EH (cell line): Measurements from ENCODE around the gene SEBOX.

Experiments
- DNase-seq: peaks from one replicate; pipeline ENCODE4 v3.0.0-alpha.2; 2015; ENCODE audit warnings: low read depth

SEBOX gene

DNA sequence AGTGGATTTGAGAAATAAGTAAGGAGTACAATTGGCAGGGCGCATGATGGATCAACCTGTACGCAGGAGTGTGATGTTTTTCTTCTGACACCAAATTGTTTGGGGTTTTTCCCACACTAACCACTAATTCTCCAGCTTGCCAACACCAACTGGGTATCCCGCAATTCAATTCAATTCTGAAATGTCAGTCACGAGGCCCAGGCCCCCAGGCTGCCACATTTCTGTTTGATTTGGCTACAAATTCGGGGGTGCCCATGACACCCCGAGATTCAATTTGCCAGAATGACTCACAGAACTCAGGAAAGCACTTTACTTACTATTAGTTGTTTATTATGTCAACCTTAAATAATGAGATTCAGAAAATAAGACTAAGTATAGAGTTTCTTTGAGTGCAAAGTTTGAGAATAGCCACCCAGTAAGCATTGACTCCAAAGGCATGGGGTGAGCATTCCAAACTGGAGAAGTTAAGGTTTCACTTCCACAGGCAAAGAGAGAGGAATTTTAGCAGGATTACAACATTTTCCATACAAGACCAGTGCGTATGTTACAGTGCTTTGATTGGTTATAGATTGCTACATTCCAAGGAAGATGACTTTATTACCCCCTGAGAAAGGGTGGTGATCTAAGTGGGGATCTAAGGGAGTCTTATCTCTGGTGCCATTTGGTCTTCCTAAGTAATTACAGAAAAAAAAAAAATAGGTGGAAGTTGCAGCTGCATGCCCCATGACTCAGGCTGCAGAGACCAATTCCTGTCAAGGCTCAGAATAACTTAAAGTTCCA, 29.5 kb upstream of the SEBOX start:
- peak; percentile 75 for DNase-seq

DNA sequence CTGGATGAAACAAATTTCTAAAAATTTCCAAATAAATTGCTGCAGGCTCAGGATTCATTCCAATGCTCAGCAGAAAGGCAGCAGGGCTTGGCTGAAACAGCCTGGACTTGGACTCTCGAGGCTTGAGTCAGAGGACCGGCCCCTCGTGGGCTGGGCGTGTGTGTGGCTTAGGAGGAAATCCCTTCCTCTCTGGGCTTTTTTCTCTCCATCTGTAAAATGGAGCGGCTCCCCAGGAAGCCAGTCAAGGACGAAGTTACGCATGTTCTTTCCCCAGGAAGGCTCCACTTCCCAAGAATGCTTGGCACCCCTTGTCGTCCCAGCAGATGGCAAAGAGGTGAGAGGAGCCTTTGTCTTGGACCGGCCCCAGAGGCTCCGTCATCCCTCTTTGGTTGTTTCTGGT, 27.5 kb upstream of the SEBOX start:
- DNase-seq, result no peak

DNA sequence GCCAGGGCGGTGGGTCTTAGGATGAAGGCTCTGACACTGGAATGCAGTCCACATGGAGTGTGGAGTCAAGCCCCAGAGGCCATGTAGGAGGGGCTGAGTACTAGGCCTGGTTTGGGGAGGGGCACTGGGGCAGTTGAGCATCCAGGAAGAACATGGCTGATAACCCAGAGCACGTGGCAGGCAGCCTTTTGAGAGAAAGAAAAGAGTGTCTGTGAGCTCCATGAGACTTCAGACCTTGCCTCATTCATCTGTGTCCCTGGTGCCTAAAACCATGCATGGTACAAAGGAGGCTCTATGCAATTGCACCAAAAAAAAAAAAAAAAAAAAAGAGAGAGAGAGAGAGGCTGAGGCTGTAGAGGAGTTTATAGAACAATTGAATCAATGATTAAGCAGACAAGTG, 26.4 kb upstream of the SEBOX start:
- DNase-seq, result no peak

DNA sequence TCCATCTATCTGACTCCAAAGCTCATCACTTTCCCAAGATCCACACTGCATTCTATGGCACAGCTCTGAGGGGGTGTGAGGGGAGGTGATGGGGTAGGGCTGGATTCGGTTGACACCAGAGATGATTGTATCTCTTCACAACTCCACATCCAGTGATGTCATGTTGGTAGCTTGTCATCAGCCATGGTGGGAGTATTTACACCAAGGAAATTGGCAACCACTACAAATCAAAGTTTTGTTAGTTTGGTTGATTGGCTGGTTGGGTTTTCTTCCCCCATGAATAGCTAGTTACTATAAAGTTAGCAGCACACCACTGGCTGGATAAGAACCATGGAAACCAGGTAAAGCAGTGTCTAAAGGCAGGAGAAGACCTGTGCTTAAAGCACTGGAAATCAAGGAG, 26.0 kb upstream of the SEBOX start:
- DNase-seq, result no peak

DNA sequence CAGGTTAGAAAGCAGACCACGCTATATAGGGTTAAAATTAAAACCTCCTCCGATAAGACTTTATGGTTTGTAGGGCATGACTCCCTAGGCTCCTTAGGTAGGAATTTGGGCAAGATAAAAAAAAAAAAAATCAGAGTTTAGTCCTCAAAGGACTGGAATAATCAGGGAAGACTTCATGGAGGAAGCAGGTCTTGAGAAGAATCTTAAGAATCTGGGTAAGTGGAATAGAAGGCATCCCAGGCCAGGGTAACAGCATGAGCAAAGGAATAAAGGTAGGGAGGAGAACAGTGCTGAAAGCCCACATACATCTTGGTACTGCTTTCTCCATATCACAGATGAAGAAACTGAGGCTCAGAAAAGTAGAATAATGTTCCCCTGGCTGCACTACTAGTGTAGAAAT, 25.6 kb upstream of the SEBOX start:
- no peak for DNase-seq

DNA sequence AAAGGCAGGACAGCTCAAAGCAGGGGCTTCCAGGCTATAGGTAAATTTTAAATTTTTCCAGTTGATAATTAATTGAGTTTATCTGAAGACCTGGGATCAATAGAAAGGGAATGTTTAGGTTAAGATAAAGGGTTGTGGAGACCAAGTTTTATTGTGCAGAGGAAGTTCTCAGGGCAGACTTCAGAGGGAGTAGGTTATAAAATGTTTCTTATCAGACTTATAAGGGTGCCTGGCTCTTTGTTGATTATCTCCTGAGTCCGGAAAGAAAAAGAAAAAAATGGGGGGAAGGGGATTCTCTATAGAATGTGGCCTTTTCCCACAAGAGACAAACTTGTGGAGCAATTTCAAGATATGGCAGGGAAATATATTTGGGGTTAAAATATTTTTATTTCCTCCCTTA, 25.1 kb upstream of the SEBOX start:
- no peak for DNase-seq

DNA sequence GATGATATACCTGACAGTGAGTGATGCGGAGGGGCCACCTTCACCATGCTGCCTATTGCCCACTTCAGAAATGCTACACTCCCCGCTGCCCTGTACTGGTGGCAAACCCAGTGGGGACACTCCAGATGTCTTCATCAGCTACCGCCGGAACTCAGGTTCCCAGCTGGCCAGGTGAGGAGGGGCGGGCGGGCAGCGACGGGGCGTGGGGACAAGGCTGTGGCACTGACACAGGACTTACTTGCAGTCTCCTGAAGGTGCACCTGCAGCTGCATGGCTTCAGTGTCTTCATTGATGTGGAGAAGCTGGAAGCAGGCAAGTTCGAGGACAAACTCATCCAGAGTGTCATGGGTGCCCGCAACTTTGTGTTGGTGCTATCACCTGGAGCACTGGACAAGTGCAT, 23.1 kb upstream of the SEBOX start:
- DNase-seq, result no peak

DNA sequence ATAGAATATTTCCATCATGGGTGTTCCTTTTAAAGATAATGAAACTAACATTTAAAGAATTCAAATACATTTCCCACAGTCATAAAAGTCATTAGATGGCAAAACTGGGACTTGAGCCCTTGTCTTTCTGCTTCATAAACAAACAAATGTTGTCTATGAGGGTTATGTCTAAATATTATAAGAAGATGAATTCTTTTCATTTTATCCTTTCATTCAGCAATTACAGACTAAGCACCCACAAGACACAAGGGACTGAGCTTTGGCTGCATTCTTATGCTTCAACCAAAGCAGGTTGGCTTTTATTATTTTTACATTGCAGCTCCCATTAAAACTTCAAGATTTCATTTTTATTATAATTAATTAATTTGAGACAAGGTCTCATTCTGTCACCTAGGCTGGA, 21.4 kb upstream of the SEBOX start:
- no peak for DNase-seq

DNA sequence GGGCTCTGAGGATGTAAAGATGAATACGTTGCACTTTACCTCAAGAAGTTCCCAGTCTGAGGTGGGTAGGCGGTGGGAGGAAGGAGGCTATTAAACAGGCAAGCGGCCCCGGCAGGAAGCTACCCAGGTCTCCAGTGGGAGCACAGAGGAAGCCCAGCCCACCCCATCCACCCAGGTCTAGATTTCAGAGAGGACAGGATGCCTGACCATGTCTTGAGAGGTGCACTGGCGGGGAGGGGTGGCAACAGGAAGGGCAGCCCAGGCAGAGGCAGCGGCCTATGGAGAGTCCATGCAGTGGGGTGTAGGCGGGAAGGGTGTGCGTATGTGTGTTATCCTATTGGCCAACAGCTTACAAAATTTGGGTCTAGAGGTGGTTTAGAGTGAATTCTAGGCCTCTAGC, 20.4 kb upstream of the SEBOX start:
- no peak for DNase-seq

DNA sequence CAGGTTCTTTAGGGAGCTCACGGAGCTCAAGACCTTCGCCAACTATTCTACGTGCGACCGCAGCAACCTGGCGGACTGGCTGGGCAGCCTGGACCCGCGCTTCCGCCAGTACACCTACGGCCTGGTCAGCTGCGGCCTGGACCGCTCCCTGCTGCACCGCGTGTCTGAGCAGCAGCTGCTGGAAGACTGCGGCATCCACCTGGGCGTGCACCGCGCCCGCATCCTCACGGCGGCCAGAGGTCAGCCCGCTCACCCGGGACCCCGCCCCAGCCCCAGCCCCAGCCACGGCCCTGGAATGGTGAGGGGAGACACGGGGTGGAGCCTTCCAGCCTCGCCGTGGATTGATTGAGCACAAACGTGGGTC, 20.0 kb upstream of the SEBOX start:
- no peak for DNase-seq

DNA sequence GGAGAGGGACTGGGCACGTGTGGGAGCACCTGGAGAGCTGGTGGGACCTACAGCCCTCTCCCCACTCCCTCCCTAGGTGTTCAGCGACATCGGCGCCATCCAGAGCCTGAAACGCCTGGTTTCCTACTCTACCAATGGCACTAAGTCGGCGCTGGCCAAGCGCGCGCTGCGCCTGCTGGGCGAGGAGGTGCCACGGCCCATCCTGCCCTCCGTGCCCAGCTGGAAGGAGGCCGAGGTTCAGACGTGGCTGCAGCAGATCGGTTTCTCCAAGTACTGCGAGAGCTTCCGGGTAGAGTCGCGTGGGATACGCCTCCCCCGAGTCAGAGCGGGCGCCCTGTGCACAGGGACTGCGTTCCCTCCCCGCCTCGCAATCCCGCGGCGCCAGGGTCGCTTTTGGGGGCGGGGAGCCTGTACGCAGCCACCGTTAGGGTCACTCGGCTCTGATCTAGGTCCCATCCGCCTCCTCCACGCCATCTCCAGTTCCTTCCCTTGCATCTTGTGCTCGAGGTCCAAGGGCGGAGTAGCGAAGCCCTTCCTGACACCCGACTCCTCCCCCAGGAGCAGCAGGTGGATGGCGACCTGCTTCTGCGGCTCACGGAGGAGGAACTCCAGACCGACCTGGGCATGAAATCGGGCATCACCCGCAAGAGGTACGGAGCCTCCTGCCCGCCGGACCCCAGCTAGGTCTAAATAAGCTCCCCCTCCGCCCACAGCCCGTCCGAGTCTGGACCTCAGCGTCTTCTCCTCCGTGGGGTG, 19.5 kb upstream of the SEBOX start:
- no peak for DNase-seq

DNA sequence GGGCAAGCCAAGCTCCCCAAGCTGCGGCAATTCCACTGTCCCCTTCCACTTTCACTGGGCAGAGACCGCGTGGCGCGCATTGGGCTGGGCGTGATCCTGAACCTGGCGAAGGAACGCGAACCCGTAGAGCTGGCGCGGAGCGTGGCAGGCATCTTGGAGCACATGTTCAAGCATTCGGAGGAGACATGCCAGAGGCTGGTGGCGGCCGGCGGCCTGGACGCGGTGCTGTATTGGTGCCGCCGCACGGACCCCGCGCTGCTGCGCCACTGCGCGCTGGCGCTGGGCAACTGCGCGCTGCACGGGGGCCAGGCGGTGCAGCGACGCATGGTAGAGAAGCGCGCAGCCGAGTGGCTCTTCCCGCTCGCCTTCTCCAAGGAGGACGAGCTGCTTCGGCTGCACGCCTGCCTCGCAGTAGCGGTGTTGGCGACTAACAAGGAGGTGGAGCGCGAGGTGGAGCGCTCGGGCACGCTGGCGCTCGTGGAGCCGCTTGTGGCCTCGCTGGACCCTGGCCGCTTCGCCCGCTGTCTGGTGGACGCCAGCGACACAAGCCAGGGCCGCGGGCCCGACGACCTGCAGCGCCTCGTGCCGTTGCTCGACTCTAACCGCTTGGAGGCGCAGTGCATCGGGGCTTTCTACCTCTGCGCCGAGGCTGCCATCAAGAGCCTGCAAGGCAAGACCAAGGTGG, 16.3 kb upstream of the SEBOX start:
- DNase-seq, result no peak

DNA sequence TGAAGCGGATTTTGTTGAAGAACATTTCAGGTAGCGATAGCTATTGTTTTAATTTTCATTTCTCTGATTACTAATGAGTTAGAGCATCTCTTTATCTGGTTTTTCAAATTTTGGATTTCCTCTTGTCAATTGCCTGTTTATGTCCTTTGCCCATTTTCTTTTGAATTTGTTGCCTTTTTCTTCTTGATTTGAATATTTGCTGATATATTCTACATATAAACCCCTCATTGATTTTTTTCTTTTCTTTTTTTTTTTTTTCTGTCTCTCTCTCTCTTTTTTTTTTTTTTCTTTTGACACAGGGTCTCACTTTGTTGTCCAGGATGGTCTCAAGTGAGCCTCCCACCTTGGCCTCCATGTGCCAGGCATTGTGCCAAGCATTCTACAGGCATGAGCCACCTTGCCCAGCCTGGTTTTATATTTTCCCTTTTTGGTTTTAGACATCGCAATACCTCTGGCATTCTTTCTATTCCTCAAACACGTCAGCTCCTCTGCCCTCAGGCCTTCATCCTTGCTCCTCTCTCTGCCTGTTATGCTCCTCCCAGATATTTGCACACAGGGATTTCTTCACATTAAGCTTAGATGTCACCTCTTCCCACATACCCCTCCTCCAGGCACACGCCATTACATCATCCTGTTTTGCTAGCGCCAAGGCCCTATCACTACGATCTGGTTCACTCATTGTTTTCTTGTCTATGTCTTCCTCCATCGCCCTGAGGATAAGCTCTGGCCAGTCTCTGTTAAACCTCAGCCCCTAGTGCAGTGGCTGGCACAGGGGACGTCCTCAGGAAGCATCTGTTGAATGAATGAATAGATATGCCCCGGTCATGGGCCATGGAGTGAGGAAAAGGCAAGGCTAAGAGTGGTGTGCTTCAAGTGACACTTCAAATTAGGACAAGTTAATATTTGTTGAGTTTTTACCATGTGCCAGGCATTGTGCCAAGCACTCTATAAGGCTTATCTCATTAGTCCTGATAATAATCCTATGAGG, 15.1 kb upstream of the SEBOX start:
- DNase-seq, result peak; percentile 98

DNA sequence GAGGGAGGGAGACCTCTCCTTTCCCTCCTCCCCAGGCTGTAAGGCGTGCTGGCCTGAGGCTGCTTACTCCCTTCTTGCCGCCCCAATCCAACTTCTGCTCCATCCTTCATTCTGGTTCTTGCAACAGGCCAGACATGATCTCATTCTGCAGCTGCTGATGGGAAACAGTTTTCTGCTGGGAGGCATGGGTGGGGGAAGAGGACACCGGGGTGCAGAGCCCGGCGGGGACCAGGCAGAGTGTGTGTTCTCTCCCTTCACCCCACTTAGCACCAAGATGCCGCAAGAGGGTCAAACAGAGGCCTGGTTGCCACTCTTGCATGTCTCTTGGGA, 7.9 kb upstream of the SEBOX start:
- no peak for DNase-seq

DNA sequence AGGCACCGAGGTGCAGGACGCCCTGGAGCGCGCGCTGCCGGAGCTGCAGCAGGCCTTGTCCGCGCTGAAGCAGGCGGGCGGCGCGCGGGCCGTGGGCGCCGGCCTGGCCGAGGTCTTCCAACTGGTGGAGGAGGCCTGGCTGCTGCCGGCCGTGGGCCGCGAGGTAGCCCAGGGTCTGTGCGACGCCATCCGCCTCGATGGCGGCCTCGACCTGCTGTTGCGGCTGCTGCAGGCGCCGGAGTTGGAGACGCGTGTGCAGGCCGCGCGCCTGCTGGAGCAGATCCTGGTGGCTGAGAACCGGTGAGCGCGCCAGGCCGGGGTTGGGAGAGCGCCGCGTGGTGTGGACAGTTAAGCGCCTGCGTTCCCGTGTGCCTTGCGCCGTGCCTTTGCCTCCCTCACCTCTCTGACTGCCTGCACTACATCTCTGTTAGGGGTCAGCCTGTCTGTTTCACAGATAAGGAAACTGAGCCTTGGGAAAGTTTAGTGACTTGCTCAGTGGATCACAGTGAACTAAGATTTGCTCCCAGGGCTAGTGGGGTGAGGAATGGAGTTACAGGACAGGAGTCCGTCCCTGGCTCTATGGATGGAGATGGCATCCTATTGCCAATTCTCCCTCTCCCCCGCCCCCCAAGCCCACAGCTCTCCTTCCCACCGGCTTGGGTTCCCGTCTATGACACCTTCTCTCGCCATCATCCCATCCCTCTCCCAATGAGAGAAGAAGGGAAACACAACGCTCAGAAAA, 7.4 kb upstream of the SEBOX start:
- DNase-seq, result peak; percentile 45

DNA sequence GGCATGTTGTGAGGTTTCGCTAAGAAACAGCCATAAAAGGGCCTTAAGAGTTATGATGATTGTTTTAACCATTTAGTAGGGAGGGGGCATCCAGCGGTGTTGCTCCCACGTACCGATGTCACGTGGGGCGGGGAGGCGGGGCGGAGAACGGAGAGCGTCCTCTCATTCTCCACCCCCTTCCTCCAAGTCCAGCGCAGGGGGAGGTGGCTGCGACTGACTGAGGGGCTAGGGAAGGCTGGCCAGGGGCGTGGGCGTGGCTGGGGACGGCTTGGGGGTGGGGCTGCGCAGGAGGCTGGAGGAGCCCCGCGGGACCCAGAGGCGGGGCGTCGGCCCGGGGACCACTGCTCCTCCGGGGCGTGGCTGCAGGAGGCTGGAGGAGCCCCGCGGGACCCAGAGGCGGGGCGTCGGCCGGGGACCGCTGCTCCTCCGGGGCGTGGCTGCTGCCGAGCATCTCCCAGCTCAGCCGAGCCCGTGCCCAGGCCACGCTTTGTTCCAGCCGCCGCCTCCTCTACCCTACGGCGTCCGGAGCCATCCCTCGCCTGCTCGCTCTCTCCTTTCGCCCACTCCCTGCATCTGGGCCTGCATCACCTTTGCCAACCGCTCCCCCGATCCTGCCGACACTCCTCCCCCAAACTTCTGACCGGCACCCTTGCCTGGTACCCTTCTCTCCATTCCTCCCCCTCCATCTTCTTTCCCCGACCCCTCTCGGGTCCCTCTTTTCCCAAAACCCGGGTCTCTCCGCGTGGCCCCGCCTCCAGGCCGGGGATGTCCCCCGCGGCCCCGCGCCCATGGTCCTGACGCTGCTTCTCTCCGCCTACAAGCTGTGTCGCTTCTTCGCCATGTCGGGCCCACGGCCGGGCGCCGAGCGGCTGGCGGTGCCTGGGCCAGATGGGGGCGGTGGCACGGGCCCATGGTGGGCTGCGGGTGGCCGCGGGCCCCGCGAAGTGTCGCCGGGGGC, 6.5 kb upstream of the SEBOX start, which contains the start of gene SARM1:
Gene SARM1, plus strand, starts transcription at position 450 of the 958 bp plus-strand sequence. Its CDS starts 339 bp downstream, at position 789.
- DNase-seq, result peak; percentile 96

DNA sequence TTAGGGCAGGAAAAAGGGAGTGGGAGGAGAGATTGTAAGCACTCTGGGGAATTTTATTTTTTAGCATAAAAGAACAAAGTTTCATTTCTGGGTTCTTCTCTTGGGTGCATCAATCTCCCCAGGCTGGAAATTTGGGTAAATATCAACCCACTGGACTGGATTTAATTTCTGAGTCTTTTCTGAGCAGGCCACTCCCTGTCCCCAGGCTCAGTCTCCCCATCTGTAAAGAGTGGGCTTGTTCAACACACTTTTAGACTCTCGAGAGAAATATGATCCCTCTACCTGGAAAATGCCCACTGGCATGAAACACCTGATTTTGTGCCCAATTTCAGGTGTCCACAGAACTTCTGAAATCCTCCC, 5.7 kb upstream of the SEBOX start:
- DNase-seq, result no peak

DNA sequence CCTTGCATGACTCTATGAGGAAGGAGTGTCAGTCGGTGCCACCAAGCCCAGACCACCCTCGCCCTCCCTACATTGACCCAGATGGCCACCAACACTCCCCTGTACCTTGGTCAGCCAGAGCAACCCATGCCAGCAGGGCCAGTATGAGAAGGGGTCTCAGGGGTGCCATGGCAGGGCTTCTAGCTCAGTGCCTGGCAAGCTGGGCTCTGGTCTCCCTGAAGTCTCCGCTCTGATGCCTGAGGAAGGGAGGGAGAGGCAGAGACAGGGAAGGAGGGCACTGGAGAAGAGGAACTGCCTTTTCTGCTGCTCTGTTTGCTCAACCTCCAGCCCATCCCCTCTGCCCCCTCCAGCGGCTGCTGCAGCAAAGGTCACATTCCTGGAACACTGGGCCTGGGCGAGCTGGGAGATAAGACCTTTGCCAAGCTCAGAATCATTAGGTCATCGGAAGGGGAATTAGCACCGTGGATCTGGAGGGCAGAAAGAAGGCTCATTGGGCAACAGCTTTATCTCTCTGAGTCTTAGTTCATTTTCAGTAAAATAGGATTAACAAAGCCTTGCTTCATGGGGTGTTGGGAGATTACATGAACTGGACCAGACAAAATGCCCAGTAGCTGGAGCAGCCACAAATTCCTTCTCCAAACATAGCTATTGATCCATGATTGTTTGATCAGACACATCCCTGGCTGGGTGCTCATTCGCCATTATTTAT, 5.2 kb upstream of the SEBOX start, which contains the start of gene VTN:
Gene VTN, minus strand, starts transcription at position 273 of the 709 bp plus-strand sequence. Its CDS starts 104 bp downstream, at position 169.
- DNase-seq, result peak; percentile 74

DNA sequence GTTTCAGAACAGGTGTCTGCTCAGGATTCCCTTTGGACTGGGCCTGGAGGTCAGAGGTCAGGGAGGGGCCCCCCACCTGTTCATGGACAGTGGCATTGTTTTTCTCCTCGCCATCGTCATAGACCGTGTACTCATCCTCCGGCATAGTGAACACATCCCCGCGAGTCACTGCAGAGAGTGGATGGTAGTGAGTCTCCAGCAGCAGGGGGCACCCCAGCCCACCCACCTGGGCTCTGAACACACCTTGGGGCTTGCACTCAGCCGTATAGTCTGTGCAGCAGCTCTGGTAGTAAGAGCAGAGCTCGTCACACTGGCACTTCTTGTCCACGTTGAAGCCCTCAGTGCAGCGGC, 4.7 kb upstream of the SEBOX start:
- no peak for DNase-seq
